DND-41 (cell line): ENCODE measurements around the gene CREBBP.

Experiments used
- EZH2 ChIP-seq: IDR thresholded peaks from 3 replicates; pipeline ENCODE4 v1.6.1; 2012; ENCODE audit warnings: borderline replicate concordance, low read depth, mild to moderate bottlenecking, moderate library complexity, low read length, inconsistent platforms; ENCODE audit not compliant: severe bottlenecking
- TF ChIP-seq, protein P1 (sequence below): IDR thresholded peaks from 2 replicates; pipeline ENCODE4 v1.5.1; 2012; ENCODE audit warnings: borderline replicate concordance, low read length, moderate library complexity, mild to moderate bottlenecking; ENCODE audit not compliant: poor library complexity, severe bottlenecking; ENCODE audit errors: extremely low read depth

DNA sequence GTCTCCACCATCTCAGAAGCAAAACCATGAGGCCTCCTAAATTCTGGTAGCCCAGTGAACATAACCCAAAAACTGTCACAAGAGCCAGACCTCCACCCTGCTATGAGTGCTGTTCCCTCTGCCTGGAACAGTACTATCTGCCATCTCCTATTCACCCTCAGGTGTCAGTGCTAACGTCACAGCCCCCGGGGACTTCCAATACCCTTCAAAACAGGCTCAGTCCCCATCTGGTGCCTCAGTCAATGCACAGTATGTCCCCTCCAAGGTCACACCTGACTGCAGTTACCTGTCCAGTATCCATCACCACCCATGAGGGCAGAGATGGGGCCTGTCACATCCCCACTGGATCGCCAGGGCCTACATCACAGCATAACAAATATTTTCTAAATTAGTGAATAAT is 11.5 kb downstream of the CREBBP start:
- TF ChIP-seq, protein P1, sequence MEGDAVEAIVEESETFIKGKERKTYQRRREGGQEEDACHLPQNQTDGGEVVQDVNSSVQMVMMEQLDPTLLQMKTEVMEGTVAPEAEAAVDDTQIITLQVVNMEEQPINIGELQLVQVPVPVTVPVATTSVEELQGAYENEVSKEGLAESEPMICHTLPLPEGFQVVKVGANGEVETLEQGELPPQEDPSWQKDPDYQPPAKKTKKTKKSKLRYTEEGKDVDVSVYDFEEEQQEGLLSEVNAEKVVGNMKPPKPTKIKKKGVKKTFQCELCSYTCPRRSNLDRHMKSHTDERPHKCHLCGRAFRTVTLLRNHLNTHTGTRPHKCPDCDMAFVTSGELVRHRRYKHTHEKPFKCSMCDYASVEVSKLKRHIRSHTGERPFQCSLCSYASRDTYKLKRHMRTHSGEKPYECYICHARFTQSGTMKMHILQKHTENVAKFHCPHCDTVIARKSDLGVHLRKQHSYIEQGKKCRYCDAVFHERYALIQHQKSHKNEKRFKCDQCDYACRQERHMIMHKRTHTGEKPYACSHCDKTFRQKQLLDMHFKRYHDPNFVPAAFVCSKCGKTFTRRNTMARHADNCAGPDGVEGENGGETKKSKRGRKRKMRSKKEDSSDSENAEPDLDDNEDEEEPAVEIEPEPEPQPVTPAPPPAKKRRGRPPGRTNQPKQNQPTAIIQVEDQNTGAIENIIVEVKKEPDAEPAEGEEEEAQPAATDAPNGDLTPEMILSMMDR: no peak
- no peak for TF ChIP-seq EZH2
